Neural crest cell (in vitro differentiated cells): Measurements from ENCODE around the gene SYNJ1. TPM values are rescaled to one million over a fixed set of nuclear protein-coding genes. Genes with fewer than 3 reads are reported as not detected.
"Not testable (repeated sequence)": the region's sequence is repeated elsewhere in the genome, so short reads cannot be mapped to it uniquely, and the experiment has no call there.

Experiments used
- DNase-seq: peaks from one replicate; pipeline ENCODE4 v3.0.0; 2021; ENCODE audit warnings: low read depth, mixed read lengths, low spot score
- H3K27ac Mint-ChIP-seq: one replicate; pipeline ENCODE4 v1.8.0; 2021; ENCODE audit warnings: mild to moderate bottlenecking, mixed read lengths; ENCODE audit not compliant: unreplicated experiment
- H3K27me3 Mint-ChIP-seq: 2 replicates; pipeline ENCODE4 v1.8.0; 2021; ENCODE audit warnings: low read depth, mild to moderate bottlenecking, mixed read lengths
- H3K36me3 Mint-ChIP-seq: 2 replicates; pipeline ENCODE4 v1.8.0; 2021; ENCODE audit warnings: low read depth, mild to moderate bottlenecking, mixed read lengths
- H3K4me1 Mint-ChIP-seq: 2 replicates; pipeline ENCODE4 v1.8.0; 2021; ENCODE audit warnings: mixed read lengths
- H3K4me3 Mint-ChIP-seq: one replicate; pipeline ENCODE4 v1.8.0; 2021; ENCODE audit warnings: mild to moderate bottlenecking, mixed read lengths
- H3K9me3 Mint-ChIP-seq: 2 replicates; pipeline ENCODE4 v1.8.0; 2021; ENCODE audit warnings: mixed read lengths
- CTCF ChIP-seq: fragments of 200-600 bp; sonication (generic); conservative IDR thresholded peaks from 2 replicates; pipeline ENCODE4 v1.5.0; 2021; ENCODE audit warnings: antibody characterized with exemption, mild to moderate bottlenecking
- total RNA-seq: library from RNA; stranded (reverse); gene quantifications from 2 replicates; pipeline ENCODE4 v1.2.1, GENCODE V29; 2021

The SYNJ1 gene
- total RNA-seq, 1 donor from 2014 or later, result 11.1 TPM

DNA sequence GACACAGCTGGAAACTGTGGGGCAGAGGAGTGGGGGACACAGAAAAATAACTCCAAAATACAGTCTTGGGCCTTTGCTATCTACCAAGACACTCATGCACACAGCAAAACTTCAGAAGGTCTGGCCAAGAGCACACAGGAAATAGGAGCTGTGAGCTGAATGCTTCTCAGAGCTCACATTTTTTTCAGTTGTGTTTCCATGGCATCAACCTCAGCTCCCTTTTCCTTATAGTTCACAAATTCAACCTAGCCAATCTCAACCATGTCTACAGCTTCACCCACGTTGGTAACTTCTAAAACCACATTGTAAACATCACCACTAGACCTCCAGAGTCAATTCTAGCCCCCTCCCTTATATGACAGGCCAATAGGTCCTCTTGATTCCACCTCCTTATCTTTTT, 19.6 kb upstream of the SYNJ1 start:
- Mint-ChIP-seq H3K9me3 (no peaks in the 10 kb centered on the region), H3K36me3 (peaks cover 34% of the 10 kb centered on the region), H3K4me3 (no peak overlapping the region), H3K27ac (peak overlapping the region; percentile 83), H3K27me3 (no peaks in the 10 kb centered on the region), H3K4me1 (peaks cover 4% of the 10 kb centered on the region)
- no peak for DNase-seq
- no peak for TF ChIP-seq CTCF

DNA sequence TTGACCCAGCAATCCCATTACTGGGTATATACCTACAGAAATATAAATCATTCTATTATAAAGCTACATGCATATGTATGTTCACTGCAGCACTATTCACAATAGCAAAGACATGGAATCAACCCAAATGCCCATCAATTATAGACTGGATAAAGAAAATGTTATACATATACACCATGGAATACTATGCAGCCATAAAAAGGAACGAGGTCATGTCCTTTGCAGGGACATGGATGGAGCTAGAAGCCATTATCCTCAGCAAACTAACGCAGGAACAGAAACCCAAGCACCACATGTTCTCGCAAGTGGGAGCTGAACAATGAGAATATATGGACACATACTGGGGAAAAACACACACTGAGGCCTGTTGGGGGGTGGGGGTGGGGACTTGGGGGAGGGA, 18.9 kb upstream of the SYNJ1 start:
- DNase-seq, H3K4me1 Mint-ChIP-seq: not testable (repeated sequence)

DNA sequence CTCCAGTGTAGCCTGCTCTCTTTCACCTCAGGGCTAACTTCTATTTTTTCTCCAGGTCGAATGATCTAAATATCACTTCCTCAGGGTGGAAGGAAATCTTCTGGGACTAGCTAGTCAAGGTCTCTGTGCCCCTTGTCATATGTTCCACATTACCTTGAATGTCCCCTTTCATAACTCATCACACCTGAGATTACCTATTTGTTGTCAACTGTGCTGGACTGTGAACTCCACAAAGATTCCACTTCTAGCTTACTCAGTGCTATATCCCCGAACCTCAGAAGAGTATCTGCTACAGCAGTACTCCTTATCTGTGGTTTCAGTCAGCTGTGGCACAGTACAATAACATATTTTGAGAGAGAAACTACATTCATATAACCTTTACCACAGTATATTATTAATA, 14.6 kb upstream of the SYNJ1 start:
- H3K27ac Mint-ChIP-seq, result no peak overlapping the region
- no peak for TF ChIP-seq CTCF

More for the DNA sequence above, 18.9 kb upstream of the SYNJ1 start:
- peaks cover 37% of the 10 kb centered on the region for H3K36me3 Mint-ChIP-seq
- not testable (repeated sequence) for H3K27me3 Mint-ChIP-seq, H3K4me3 Mint-ChIP-seq, H3K27ac Mint-ChIP-seq, H3K9me3 Mint-ChIP-seq

GRCh38 chr21:32741336-32741735, 13.5 kb upstream of the SYNJ1 start:
- H3K27me3 Mint-ChIP-seq, result no peaks in the 10 kb centered on the region
- TF ChIP-seq CTCF, result no peak
- H3K36me3 Mint-ChIP-seq, result peaks cover 24% of the 10 kb centered on the region
- H3K4me3 Mint-ChIP-seq, result no peak overlapping the region
- no peaks in the 10 kb centered on the region for H3K4me1 Mint-ChIP-seq
- H3K9me3 Mint-ChIP-seq, result no peaks in the 10 kb centered on the region
- no peak overlapping the region for H3K27ac Mint-ChIP-seq
- DNase-seq, result no peak

More for the DNA sequence above, 14.6 kb upstream of the SYNJ1 start:
- DNase-seq, result no peak
- no peak overlapping the region for H3K4me3 Mint-ChIP-seq
- peaks cover 35% of the 10 kb centered on the region for H3K36me3 Mint-ChIP-seq
- H3K27me3 Mint-ChIP-seq, result no peaks in the 10 kb centered on the region
- no peaks in the 10 kb centered on the region for H3K4me1 Mint-ChIP-seq
- no peaks in the 10 kb centered on the region for H3K9me3 Mint-ChIP-seq

- Mint-ChIP-seq H3K4me3 (no peak overlapping the region), H3K4me1 (no peaks in the 10 kb centered on the region), H3K27ac (no peak overlapping the region), H3K9me3 (no peaks in the 10 kb centered on the region), H3K36me3 (peaks cover 19% of the 10 kb centered on the region), H3K27me3 (no peaks in the 10 kb centered on the region)
- no peak for DNase-seq
- no peak for TF ChIP-seq CTCF
Observed at GRCh38 chr21:32739946-32740345, 12.1 kb upstream of the SYNJ1 start.

DNA sequence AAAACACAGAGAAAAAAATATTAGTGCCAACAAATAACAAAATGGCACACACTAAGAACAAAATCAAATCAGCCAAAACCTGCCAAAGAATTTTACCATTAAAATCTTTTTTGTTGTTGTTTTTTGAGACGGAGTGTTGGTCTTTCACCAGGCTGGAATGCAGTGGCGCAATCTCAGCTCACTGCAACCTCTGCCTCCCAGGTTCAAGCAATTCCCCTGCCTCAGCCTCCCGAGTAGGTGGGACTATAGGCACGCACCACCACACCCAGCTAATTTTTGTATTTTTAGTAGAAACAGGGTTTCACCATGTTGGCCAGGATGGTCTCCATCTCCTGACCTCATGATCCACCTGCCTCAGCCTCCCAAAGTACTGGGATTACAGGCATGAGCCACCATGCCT, 8.3 kb upstream of the SYNJ1 start:
- H3K27me3 Mint-ChIP-seq, H3K4me3 Mint-ChIP-seq, H3K4me1 Mint-ChIP-seq, DNase-seq, H3K9me3 Mint-ChIP-seq, H3K27ac Mint-ChIP-seq: not testable (repeated sequence)
- peaks cover 15% of the 10 kb centered on the region for H3K36me3 Mint-ChIP-seq

DNA sequence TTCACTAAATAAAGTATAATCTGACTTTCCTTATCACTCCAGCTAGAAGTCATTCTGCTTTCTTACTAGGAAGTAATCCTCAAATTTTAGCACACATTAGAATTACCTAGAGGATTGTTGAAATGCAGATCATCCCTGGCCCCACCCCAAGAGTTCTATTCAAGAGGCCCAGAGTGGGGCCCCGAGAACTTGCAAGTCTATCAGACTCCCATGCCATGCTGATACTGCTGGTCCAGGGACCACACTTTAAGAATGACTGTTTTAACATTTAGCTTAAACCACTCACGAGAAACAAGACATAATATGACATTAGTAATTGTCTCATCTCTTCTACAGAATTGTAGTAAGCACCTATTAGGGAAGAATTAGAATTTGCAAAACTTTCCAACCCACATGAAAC, 7.7 kb upstream of the SYNJ1 start:
- H3K4me3 Mint-ChIP-seq, result no peak overlapping the region
- DNase-seq, result no peak

More for the DNA sequence above, 7.7 kb upstream of the SYNJ1 start:
- TF ChIP-seq CTCF, result no peak
- Mint-ChIP-seq H3K4me1 (no peaks in the 10 kb centered on the region), H3K27me3 (no peaks in the 10 kb centered on the region), H3K27ac (no peak overlapping the region), H3K36me3 (peaks cover 15% of the 10 kb centered on the region), H3K9me3 (no peaks in the 10 kb centered on the region)
